ENCODE measurements around the gene SMARCA2.

SMARCA2 gene

DNA sequence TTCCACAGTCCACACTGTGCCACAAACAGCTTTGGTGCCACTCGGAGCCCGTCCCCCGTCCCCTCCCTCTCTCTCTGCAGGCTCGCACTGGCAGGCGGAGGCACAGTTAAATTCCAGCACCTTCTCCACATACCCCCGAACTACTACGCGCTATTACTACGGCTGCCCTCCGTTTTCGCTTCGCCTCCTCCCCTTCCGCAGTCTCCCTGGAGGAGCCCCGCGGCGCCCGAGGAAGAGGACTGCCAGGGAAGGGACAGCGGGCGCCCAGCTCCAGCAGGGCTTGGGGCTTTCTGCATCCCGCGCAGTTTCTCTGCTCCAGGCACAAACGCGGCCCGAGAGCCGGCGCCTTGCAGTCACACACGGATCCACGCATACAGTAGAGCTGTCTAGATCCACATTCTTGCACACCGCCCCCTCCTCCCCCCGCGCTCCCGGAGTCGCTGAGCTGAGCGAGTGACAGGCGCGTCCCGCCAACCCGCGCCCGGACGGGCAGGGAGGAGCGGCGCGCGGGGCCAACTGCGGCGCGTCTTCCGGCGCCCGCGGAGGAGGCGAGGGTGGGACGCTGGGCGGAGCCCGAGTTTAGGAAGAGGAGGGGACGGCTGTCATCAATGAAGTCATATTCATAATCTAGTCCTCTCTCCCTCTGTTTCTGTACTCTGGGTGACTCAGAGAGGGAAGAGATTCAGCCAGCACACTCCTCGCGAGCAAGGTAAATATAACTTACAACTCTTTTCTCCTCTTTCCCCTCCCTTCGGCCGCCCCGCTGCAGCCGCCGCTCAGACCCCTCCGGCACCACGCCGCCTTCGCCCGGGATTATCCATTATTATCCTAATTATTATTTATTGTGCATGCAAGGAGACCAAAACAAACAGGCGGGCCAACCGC lies at the start of gene SMARCA2:
Gene SMARCA2, plus strand, starts transcription at position 652 of the 885 bp plus-strand sequence. CDS start 13,676 bp downstream, outside the sequence.
- DNase-seq (ENCODE audit: low read depth, low spot score): peak; percentile 87

DNA sequence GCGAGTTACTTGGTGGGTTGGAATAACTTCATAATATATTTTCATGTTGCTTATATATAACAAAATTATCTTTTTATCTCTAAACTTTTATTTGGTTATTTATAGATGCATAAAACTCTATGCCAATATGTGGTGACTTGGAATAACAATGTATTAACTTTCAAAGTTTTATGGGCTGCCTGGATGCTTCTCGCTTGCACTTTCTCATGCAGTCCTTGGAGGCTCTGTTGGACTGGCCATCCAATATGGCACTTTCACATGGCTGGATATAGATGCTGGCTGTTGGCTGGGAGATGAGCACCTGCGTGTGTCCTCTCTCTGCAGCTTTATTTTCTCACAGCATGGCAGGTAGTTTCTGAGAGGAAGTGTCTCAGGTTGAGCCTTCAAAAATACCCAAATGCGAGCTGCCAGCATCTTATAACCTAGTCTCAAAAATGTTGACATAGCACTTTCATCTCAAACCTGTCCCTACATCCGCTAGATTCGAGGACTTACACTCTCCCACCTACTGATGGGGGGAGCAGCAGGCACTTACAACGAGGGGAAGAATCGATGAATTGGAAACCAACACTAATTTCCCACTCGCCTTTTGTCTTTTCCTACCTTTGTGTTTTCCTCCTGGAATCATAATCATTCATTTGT lies 48.3 kb upstream of the SMARCA2 start:
- no peak for DNase-seq (ENCODE audit: low read depth, low spot score)

DNA sequence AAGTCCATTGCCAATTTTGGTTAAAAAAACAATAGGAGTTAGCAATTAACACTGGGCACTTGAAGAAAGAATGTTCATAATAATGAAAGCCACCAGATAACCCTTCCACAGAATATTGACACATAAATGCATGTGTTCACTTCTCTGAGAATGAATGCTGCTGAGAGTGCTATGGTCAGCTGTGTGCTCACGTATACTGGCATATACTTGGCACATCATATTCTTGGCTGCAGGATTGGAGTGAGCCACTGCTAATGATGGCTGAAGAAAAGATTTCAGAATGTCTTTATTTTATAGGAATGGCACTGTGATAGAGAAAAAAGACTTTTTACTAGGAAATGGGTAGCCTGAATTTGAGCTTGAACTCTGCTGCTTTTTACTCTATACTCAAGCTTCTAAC lies 46.0 kb upstream of the SMARCA2 start:
- DNase-seq (ENCODE audit: low read depth, low spot score): no peak

- DNase-seq (ENCODE audit: low read depth, low spot score): no peak
Measured at GRCh38 chr9:1969898-1970297, 45.2 kb upstream of the SMARCA2 start.

DNA sequence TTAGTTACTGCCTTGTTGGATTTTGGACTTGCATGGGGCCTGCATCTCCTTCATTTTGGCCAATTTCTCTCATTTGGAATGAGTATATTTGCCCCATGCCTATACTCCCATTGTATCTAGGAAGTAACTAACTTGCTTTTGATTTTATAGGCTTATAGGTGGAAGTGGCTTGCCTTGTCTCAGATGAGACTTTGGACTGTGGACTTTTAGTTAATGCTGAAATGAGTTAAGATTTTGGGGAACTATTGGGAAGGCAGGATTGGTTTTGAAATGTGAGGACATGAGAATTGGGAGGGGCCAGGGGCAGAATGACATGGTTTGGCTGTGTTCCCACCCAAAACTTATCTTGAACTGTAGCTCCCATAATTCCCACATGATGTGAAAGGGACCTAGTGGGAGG lies 42.5 kb upstream of the SMARCA2 start:
- no peak for DNase-seq (ENCODE audit: low read depth, low spot score)

- DNase-seq (ENCODE audit: low read depth, low spot score): no peak
Measured at GRCh38 chr9:1977026-1977425, 38.1 kb upstream of the SMARCA2 start.

GRCh38 chr9:1978941-1979340 lies 36.2 kb upstream of the SMARCA2 start:
- DNase-seq (ENCODE audit: low read depth, low spot score): no peak

- no peak for DNase-seq (ENCODE audit: low read depth, low spot score)
Measured at GRCh38 chr9:1979741-1980367, 35.3 kb upstream of the SMARCA2 start.

DNA sequence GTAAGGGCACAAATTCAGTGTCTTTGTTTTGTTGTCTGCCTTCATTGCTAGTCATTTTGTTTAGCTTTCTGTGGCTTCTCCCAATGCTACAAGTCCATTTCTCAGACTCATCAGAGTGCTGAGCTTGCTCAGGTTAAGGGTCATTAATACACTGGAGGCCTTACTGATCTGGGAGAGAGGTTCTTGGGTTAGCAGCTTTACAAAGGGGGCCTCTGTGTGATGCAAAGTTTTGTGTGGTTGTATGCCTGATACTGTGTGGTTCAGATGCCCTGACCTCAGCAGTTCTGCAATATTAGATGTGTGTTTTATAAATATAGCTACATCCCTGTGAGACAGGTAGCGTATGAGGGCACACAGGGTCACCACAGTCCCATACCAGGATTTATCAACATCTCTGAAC lies 34.8 kb upstream of the SMARCA2 start:
- DNase-seq (ENCODE audit: low read depth, low spot score): no peak

GRCh38 chr9:1982074-1982473 lies 33.1 kb upstream of the SMARCA2 start:
- DNase-seq (ENCODE audit: low read depth, low spot score): no peak

- no peak for DNase-seq (ENCODE audit: low read depth, low spot score)
Measured at GRCh38 chr9:1986341-1986740, 28.8 kb upstream of the SMARCA2 start.

DNA sequence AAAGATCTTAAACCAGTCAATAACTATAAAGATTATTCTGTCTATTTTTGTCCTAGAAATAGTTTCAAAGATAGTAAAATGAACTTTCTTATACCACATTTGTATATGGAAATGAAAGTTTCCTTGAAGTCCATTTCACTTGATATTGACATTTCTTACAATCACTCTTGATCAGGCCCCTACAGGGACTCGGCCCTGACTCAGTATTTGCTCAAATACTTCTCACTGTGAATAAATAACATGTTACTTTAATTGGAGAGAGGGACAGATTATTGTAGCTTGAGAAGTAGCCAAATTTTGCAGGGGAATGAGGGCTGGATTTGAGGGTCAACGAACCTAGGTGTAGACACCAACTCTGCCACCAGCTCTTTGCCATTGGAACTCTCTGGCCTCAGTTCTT lies 25.6 kb upstream of the SMARCA2 start:
- DNase-seq (ENCODE audit: low read depth, low spot score): no peak

DNA sequence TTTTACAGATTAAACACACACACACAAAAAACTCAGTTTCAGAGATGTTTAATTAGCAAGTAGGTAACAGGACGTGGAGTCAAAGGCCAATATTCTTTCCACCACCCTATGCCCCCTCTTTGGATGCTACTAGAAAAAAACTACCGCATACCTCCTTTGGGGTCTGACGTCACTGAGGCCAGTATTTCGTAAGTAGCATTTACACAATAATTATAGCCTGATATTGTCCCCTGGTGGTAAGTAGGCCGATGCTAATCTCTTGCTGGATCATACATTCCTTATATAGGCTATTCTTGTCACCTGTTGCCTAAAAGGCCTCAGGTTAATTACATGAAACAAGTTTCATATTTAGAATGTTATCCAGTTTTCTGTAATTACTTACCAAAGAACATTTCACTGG lies 21.0 kb upstream of the SMARCA2 start:
- DNase-seq (ENCODE audit: low read depth, low spot score): no peak

- no peak for DNase-seq (ENCODE audit: low read depth, low spot score)
Measured at GRCh38 chr9:1995084-1995483, 20.1 kb upstream of the SMARCA2 start.

DNA sequence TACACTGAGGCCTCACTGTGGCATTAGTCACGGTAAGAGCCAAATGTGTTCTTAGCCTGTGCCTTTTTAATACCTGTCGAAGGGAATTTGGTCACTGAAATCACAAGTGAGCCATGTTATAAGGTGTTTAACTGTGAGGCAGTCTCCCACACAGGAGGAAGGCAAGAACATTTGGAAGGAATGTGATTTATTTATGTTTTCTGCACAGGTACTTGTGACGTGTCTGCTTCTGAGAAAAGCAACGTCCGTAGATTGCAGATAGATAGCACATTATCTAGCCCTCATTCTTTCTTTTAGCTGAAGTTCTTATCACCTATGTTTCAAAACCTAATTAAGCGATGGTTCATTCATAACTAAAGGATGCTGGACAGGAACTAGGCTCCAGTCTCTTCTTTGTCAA lies 19.0 kb upstream of the SMARCA2 start:
- DNase-seq (ENCODE audit: low read depth, low spot score): no peak

DNA sequence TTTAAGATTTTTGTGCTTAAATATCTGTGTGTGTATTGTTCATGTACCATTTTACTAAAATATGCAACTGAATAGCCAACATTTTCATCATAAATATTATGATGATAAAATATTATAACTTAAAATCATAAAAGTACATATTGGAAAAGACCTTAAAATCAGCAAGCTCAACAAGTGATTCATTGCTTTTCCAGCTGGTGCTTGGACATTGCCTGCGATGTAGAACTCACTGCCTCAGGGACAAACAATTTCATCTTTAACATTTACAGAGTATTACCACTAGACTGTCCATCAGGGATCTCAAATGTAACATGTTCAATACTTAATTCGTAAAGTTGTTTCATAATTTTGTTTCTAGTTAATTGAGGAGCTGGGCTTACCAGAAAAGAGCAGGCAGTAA lies 17.5 kb upstream of the SMARCA2 start:
- DNase-seq (ENCODE audit: low read depth, low spot score): no peak

DNA sequence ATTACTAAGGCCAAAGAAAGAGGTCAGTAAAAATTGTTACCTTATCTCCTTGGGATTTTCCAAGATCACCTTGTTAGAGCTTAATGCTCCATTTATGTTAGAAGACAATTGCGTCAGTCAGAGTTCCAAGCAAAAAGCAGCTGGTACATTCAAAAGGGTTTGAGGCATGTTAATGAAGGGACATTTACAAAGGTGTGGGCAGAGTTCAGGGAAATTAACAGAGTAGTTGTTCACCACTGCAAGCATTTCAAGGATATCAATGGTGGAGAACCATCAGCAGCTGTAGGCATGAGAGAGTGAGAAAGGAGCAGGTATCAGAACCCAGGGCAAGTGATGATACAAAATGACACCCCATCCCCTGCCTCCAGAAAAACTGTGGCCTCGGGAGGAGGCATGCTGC lies 17.0 kb upstream of the SMARCA2 start:
- DNase-seq (ENCODE audit: low read depth, low spot score): no peak

GRCh38 chr9:2000314-2000713 lies 14.8 kb upstream of the SMARCA2 start:
- DNase-seq (ENCODE audit: low read depth, low spot score): no peak

GRCh38 chr9:2008372-2008771 lies 6.8 kb upstream of the SMARCA2 start:
- DNase-seq (ENCODE audit: low read depth, low spot score): no peak

DNA sequence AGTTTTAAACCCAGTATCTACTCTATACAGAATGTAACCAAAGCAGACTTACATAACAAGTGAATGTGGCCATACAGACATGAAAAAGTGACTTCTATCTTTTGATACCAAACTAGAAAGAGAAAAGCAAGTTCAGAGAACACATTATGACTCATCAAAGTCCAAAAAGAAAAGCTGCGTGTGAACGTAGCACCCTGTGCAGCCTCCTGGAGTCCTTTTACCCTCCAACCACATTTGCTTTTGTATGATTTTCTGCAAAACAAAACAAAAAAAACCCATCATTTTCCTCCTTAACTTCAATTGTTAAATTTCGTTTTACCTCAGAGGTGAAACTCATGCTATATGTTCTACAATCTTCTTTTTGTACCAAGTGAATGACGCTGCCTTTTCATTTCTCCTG lies 2.8 kb upstream of the SMARCA2 start:
- DNase-seq (ENCODE audit: low read depth, low spot score): no peak

DNA sequence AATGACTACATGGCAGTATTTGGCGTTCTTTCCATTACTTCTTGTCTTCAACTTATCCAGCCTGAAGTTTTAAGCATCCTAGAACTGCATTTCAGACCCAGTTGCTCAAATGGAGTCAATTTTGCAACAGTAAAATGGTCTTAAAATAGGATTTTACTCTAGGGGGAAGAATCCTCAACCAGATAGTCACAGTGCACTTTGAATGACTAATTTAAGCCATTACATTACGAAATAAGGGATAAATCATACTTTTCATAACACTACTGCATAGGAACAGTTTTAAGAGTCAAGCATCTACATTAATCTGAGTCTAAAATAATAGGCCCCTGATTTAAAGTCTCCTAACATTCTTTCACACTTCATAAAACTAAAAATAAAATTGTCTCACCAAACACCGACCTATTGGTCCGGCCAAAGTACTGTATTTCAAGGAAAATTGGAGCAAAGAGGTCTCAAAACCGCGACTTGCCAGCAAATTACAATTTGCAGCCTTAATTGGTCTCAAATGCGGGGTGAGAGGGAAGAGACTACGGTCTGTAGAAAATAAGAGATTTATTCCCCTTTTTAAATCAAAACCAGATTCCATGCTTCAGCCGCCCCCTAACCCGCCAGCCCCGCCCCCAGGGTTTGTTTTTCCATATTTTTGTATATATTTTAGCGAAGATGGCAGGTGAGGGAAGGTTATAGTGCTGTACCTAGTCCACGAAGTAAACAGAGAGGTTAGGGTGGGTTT lies 1.2 kb upstream of the SMARCA2 start:
- no peak for DNase-seq (ENCODE audit: low read depth, low spot score)
